NCI-H526 treated with DMSO at 0.1 percent for 48 hours (cell line): ENCODE results near the gene ILK.

ENCODE experiments used
- DNase-seq: peaks from one replicate; lab custom pipeline; 2025; lab: John Stamatoyannopoulos, UW

Gene ILK

DNA sequence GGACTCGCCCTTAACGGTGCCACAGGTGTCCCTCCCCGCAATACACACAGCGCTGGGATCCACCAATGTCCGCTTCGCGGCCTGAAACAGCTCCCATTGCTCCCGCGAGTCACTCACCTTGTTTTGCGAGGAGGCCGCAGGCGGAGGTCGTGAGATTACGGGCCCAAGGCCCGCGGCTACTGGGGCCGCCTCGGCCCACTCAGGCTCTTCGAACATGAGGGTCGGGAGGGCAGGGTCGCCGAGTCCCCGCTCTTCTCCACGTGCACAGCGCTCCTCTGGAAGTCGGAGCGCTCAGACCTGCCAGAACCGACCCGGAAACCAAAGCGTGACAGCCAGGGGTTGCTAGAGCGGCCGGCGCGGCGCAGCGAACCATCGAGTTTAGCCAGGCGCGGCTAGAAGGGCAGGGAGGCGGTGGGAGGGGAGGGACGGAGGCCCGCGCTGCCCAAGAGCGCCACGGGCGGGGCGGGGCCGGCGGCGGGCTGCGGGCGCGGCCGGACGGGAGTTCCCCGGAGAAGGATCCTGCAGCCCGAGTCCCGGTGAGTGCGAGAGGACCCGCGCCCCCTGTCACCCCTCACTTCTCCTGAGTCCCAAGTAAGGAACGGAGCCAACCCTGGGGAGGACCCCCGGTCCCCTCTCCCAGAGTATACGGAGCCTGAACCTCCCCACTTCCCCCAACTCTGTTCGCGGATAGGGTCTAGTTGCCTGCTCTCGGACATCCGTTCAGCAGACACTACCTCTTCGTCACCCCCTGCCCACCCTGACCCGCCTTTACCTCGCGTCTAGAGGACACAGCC is at the start of gene ILK, which contains the start of gene RRP8:
Gene ILK, plus strand, starts transcription at position 488 of the 794 bp plus-strand sequence. CDS start 498 bp downstream, outside the sequence.
Gene RRP8, minus strand, starts transcription at position 330 of the 794 bp plus-strand sequence. Its CDS starts 114 bp downstream, at position 216.
- peak; percentile 88 for DNase-seq

DNA sequence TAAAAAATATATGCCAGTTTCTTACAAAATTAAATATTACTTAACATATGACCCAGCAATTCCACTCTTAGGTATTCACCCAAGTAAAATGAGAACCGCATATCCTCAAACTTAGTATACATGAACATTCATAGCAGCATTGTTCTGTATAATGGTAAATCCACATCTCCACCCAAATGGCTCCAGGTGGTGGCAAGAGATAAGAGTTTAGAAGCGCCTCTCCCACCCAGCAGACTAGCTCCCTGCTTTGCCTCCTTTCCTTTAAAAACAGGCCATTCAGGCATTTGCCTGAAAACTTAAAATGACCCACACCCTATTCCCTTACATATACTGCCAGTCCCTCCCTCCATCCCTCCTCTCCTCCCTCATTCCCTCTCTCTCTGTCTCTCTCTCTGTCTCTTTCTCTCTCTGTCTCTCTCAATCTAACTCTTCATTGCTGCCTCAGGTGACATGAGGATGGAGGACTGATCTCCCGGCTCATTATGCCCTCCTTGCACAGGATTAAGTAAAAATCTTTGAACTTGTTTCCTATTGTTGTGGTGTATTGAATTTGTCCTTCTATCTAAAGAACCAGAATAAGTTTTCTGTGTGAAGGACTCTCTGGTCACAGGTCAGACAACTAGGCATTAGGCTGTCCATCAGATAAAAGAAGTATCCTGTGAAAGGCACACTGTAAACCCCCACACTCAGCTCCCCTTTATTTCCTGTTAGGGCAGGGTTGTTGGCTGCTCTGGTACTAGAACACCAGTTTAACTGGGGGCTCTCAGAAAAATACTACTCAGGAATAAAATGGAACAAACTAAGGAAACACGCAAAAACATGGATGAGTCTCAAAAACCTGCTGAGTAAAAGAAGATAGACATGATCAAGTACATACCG is 48.5 kb upstream of the ILK start:
- no peak for DNase-seq

DNA sequence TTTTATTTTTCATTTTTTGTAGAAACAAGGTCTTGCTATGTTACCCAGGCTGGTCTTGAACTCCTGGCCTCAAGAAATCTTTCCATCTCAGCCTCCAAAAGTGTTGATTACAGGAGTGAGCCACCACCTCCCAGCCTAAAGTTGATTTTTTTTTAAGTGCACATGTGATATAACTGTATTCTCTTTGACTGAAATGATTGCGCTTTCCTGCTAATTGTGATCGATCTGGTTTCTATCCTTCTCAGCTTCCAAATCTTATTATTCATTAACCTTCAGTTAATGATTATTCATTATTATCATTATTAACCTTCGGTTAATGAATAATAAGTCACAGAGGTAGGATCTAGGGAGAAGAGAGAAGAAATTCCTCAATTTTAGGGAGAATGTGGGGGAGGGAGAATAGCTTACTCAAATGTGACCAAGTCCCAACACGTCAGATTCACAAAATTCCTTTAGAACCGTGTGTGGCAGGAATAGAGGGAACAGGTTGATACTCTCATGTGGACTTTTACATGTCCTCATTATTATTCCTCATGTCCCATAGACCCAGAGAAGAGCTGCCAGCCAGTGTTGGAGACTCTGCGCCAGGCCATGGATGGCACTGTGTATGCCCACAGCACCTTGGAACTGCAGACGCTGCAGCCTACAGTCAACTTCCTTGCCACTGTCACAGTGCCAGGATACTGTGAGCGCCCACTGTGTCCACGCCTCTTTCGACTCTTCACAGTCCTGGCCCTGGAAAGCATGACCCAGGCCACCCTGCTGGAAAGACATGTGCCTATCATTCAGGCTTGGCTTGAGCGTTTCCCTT is 47.2 kb upstream of the ILK start:
- no peak for DNase-seq

DNA sequence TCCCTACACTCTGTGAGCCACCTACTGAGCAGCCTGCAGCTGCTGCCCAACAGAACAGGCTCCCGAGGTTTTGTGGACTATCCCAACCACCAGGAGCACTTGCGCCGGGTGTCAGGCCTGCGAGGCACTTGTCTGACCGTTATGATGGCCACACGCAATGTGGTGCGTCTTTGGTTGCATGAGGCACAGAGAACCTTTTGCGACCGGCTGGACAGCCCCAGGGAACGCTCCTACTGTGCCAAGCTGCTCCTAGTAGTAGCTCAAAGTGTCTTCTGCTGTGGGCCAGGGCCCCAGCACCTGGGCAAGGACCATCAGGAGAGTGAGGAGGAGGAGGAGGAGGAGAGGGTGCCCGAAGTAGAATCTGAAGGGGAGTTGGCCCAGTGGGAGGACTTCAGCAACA is 46.5 kb upstream of the ILK start:
- no peak for DNase-seq

DNA sequence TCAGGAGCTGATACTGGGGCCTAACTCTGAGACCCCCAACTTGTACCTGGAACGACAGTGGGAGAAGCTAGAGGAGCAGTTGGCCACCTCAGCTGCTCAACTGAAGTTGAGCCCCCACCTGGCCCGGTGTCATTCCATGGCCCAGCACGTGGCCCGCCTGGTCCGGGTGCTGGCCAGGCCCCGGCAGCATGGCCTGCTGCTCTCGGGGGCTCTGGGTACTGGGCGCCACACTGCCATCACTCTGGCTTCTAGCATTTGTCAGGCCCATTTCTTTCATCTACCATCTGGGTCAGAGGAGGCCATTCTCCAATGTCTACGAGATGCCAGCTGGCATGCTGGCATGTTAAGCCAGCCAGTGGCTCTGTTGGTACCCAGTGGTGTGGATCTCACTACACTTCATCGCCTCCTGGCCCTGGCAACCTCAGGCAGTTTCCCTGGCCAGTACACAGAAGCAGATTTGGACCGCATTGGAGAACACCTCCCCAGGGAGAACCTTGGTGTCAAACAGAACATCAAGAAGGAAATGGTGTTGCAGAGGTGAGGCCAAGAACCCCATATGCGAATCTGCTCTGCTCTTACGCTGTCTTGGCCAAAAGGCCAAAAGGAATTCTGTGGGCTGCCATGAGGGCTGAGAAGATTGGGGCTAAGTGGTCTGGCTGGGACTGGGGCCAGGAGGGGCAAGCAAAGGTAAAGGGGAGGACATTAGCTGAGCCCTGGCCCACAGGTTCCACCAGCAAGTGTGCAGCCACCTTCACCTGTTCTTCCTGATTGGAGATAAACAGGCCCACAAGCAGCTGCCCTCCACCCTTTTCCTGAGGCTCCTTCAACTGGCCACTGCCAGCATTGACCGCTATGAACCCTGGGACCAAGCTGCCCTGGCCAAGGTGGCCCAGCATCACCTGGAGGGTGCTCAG is 45.6 kb upstream of the ILK start:
- no peak for DNase-seq

DNA sequence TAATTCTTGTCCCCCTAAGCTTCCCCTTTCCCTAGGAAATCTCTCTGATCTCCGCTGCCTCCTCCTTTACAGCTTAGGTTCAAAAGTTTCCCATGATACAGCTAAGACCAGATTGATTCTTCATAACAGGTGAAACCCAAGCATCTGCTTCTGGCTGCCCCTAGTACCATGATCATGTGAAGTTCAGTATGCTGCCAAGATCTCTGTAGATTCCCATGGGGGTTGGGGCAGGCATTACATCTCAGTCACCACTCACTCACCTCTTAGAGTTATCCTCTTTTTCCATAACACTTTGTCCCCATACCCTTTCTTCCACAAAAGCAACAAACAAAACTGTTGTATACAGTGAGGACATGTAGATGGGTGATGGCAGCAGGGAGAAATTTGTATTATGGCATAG is 44.2 kb upstream of the ILK start:
- no peak for DNase-seq

DNA sequence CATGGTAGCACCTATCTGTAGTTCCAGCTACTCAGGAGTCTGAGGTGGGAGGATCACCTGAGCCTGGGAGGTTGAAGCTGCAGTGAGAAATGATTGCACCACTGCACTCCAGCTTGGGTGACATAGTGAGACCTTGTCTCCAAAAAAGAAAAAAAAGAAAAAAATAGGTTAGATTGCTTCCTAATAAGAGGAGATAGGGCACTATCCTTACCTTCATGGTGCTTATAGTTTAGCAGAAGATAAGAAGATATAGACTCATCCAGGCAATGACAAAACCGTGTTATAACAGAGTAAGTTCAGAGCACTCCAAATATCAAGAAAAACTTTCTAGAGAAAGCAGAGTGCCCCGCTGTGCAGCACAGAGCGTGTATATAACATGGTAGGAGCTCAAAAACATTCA is 42.3 kb upstream of the ILK start:
- no peak for DNase-seq

DNA sequence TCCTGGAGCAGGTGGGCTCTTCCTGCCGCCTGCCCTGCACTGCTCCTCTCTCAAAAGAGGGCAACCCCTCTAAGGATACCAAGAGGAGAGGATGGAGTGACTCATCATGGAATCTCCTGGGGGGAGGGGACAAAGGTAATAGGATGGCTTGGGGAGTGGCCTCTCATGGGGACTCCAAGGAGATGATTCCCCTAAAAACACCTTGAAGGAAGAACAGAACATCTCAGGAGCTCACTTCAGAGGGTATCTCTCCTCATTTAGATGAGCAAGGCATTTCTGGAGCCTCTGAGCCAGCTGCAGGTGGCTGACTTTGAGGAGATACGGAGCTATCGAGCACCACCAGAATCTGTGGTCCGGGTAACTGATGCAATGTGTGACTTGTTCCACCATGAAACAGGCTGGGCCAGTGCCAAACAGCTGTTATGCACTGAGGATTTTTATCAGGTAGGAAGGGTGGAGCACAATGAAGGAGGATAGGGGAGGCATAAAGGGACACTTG is 40.4 kb upstream of the ILK start:
- DNase-seq, result no peak

DNA sequence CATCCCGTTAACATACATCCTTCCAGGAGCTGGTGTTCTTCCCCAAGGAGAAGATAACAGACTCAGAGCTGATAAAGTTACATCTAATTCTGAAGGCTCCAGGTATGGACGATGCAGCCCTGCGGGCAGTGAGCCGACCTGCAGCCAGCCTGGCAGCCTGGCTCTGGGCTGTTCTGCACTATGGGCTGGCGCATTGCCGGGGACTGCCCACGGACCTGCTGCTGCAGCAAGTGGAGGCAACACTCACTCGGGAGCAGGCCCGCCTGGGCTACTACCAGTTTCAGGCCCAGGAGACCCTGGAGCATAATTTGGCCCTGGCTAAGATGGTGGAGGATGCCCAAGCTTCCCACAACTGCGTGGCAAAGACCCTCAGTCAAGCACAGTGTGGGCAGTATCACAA is 39.9 kb upstream of the ILK start:
- DNase-seq, result no peak

DNA sequence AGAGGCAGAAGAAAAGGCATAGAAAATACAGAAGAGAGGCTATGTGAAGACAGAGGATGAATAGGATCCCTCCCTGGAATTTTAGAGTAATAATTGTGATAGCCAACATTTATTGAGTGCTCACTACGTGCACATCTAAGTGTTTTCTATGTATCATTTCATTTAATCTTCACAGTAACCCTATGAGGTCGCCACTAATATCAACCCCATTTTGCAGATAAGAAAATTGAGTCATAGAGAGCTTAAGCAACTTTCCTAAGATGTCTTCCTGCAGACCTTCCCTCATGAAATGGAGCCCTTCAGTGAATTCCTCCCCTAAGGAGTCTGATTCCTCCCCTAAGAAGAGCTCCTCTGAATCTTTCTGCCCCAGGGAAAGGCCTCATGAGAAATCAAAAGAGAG is 38.2 kb upstream of the ILK start:
- DNase-seq, result no peak

DNA sequence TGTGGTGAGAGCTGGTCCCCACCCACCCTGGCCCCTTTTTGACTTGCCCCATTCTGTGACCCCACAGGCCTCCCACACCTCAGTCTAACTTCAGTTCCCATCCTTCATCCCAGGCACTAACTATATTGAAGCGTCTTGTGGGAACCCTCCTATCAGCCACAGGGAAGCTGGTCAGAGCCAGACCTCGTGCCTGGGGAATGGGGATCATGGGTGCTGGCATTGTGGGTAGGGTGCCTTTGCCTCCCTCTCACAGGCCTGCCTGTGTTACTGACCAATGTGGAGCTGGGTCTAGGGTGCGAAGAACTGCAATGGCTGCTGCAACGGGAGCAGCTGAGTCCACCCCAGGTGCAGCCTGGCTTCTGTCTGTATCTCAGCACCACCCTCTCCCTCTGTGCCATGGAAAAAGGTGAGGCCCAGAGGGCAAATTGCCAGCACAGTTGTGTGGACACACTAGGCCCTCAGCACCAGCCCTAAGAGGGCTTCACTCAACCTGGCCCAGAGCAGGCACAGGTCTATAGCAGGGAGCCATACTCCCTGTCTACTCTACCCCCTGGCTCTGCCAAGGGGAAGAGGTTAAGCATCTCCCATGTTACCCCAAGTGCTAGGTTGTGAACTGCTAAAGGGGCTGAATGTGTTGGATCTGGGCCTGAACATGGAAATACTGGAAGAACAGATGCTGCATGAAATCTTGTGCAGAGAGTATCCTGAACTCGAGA is 37.4 kb upstream of the ILK start:
- no peak for DNase-seq

DNA sequence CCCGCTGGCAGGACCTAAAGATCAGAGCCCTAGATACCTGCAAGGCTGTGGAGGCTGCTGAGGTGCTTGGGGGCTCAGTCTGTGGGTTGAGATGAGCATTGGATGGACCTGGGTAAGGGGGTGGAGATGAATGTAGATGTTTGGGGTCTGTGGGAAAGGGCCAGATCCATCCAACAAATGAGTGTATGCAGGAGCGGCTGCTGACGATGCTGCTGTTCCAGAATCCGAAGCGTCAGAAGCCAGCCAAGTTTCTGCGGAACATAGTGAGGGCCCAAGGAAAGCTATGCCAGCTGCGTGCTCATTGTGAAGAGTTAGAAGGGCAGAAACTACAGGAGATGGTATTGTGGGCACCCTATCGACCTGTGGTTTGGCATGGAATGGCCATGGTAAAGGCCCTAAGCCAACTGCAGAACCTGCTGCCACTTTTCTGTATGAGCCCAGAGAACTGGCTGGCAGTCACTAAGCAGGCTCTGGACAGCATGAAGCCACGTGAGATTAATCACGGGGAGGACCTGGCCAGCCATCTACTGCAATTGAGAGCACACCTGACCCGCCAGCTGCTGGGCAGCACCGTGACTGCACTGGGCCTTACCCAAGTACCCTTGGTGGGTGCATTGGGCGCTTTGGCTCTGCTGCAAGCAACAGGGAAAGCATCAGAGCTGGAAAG is 36.7 kb upstream of the ILK start:
- DNase-seq, result no peak

DNA sequence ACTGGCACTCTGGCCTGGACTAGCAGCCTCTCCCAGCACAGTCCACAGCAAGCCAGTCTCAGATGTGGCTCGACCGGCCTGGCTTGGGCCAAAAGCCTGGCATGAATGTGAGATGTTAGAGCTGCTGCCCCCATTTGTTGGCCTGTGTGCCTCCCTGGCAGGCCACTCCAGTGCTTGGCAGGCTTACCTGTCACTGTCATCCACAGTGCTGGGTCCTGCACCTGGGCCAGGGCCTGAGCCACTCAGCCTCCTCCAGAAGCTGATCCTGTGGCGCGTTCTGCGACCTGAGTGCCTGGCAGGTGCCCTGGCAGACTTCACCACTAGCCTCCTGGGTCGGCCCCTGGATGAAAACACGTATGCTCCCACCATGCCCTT is 36.2 kb upstream of the ILK start:
- no peak for DNase-seq

DNA sequence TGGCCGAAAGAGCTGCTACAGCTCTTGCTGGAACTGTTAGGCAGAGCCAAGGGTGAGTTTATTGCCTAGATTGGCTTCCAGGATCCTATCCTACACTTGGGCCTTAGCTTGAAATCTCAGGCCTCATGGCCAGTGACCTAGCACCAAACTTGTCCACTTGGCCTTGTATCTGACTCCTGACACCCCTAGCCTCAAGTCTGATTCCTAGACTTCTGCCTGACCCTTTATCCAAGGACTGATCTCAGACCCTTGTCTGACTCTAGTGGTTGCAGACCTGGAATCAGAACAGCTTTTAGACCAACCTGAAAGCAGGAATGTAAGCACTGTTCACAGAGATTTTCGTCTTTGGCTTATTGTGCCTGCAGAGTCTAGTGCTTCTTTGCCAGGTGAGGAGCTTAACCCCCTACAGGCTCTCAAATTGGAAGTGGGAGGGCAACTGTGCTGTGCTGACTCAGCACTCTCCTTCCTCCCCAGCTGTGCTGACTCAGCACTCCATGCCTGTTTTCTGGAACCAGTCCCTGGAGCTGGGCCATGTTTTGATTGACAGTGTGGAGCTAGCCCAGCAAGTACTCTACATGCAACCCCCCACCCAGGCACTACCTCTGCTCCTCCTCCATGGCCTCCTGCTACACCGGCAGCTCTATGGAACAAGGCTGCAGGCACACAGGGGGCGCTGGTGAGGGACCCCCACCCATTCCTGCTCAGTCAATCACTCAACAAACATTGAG is 35.2 kb upstream of the ILK start:
- DNase-seq, result no peak

DNA sequence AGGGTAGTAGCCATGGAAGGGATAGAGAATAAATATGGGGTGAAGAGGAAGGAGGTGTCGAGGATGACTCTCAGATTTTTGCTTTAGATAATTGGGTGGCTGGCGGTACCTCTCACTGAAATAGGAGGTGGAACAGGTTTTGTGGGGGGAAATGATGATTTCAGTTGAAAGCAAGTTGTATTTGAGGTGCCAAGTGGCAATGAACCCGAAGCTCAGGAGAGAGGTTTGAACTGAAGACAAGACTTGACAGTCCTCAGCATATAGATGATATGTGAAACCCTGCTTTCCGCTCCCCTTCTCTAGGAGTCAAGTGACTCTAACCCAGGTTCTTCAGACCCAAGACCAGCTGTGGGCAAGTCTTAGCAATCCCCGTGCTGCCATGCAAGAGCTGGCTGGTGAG is 33.9 kb upstream of the ILK start:
- no peak for DNase-seq

DNA sequence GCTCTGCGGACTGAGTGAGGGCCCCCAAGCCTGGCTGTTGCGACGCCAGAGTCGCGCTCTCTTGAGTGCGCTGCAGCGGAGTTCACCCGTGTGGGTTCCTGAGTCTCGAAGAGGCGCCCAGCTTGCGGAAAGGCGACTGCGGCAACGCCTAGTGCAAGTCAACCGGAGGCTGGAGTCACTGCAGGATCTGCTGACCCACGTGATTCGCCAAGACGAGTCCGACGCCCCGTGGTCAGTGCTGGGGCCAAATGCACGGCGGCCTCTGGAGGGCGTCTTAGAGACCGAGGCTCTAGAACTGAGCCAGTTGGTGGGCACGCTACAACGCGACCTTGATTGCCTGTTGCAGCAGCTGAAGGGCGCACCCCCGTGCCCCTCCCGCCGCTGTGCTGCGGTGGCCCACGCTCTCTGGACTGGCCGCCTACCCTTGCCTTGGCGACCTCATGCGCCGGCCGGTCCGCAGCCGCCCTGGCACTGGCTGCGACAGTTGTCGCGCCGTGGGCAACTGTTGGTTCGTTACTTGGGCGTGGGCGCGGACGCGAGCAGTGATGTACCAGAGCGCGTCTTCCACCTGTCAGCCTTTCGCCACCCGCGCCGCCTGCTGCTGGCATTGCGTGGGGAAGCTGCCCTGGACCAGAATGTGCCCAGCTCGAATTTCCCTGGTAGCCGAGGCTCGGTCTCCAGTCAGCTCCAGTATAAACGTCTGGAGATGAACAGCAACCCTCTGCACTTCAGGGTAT is 32.7 kb upstream of the ILK start:
- no peak for DNase-seq

DNA sequence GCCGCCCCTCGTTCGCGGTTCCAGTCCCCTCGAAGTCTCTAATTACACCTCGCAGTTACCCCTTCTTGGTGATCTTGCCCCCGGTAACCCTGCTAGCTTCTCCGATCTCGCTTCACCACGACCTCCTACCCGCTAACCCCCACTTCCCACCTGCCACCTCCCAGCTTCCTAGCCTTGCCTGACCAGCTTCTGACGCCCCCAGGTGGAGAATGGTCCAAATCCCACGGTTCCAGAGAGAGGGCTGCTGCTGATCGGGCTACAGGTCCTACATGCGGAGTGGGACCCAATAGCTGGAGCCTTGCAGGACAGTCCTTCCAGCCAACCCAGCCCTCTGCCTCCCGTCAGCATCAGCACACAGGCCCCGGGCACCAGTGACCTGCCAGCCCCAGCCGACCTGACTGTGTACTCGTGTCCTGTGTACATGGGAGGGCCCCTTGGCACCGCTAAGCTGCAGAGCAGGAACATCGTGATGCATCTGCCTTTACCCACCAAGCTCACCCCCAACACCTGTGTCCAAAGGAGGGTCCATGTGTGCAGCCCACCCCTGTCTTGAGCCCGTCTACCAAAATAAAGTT is 32.1 kb upstream of the ILK start:
- no peak for DNase-seq

DNA sequence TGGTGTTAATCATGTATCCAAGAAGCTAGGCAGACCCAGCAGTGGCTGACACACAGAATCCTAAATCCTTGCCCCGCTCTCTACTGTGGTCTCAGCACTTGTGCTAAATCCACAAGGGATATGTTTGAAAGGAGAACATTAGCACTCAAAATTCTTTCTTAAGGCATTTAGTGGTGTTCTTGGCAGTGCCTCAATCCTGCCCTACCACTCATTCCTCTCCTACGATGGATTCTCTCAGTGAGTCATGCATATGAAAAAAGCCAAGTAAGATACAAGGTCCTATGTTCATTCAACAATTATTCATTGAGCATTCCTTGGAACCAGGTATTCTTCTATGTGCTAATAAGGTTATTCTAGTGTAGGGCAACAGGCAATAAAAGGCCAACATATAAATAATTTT is 31.4 kb upstream of the ILK start:
- DNase-seq, result no peak
